Astrocyte (in vitro differentiated cells and primary cell): ENCODE results near the gene SH2D4B. TPM values are rescaled to one million over a fixed set of nuclear protein-coding genes. Genes with fewer than 3 reads are reported as not detected.

ENCODE experiments used
- DNase-seq: peaks from one replicate; pipeline ENCODE4 v3.0.0-alpha.2; 2010; ENCODE audit warnings: low read depth
- FAIRE-seq: peaks from 2 replicates; lab custom pipeline; 2011; peaks lifted over from hg19 to GRCh38; lab: Jason Lieb, UNC
- H2AFZ ChIP-seq: 2 replicates; pipeline ENCODE4 v1.6.0; 2012; ENCODE audit warnings: low read depth, low read length, inconsistent platforms
- H3K27ac ChIP-seq: 2 replicates; pipeline ENCODE4 v1.5.1; 2011; ENCODE audit warnings: low read depth, low read length, inconsistent platforms
- H3K27me3 ChIP-seq: 2 replicates; pipeline ENCODE4 v1.6.0; 2011; ENCODE audit warnings: low read length, inconsistent platforms; ENCODE audit not compliant: insufficient read depth
- H3K36me3 ChIP-seq: 2 replicates; pipeline ENCODE4 v1.5.1; 2011; ENCODE audit warnings: low read length, inconsistent platforms; ENCODE audit not compliant: insufficient read depth
- H3K4me1 ChIP-seq: 2 replicates; pipeline ENCODE4 v1.5.1; 2011; ENCODE audit warnings: low read length, inconsistent platforms; ENCODE audit not compliant: insufficient read depth
- H3K4me2 ChIP-seq: 2 replicates; pipeline ENCODE4 v1.6.0; 2012; ENCODE audit warnings: low read length, inconsistent platforms
- H3K4me3 ChIP-seq: 2 replicates; pipeline ENCODE4 v1.5.1; 2011; ENCODE audit warnings: low read depth, mild to moderate bottlenecking, low read length, inconsistent platforms; ENCODE audit not compliant: insufficient read depth
- H3K79me2 ChIP-seq: 2 replicates; pipeline ENCODE4 v1.6.0; 2012; ENCODE audit warnings: mild to moderate bottlenecking, low read length, inconsistent platforms; ENCODE audit not compliant: insufficient read depth
- H3K9ac ChIP-seq: 2 replicates; pipeline ENCODE4 v1.6.0; 2012; ENCODE audit warnings: mild to moderate bottlenecking, low read length, inconsistent platforms
- H3K9me3 ChIP-seq: 2 replicates; pipeline ENCODE4 v1.5.1; 2012; ENCODE audit warnings: low read depth, mild to moderate bottlenecking, low read length, inconsistent platforms; ENCODE audit not compliant: insufficient read depth
- H4K20me1 ChIP-seq: 2 replicates; pipeline ENCODE4 v1.6.0; 2012; ENCODE audit warnings: low read length, inconsistent platforms; ENCODE audit not compliant: insufficient read depth
- H3K27ac Mint-ChIP-seq: one replicate; pipeline ENCODE4 v1.8.0; 2021; ENCODE audit warnings: mild to moderate bottlenecking, mixed read lengths; ENCODE audit not compliant: unreplicated experiment
- H3K27me3 Mint-ChIP-seq: one replicate; pipeline ENCODE4 v1.8.0; 2021; ENCODE audit warnings: low read depth, mixed read lengths; ENCODE audit not compliant: unreplicated experiment
- H3K36me3 Mint-ChIP-seq: one replicate; pipeline ENCODE4 v1.8.0; 2021; ENCODE audit warnings: low read depth, mixed read lengths; ENCODE audit not compliant: unreplicated experiment
- H3K4me1 Mint-ChIP-seq: one replicate; pipeline ENCODE4 v1.8.0; 2021; ENCODE audit warnings: low read depth, mixed read lengths; ENCODE audit not compliant: unreplicated experiment
- H3K4me3 Mint-ChIP-seq: one replicate; pipeline ENCODE4 v1.8.0; 2021; ENCODE audit warnings: mild to moderate bottlenecking, moderate library complexity, mixed read lengths; ENCODE audit not compliant: unreplicated experiment
- H3K9me3 Mint-ChIP-seq: one replicate; pipeline ENCODE4 v1.8.0; 2021; ENCODE audit warnings: mild to moderate bottlenecking, mixed read lengths; ENCODE audit not compliant: unreplicated experiment
- EZH2 ChIP-seq: IDR thresholded peaks from 2 replicates; pipeline ENCODE4 v1.6.1; 2012; ENCODE audit warnings: mild to moderate bottlenecking, low read length, inconsistent platforms; ENCODE audit not compliant: insufficient read depth
- total RNA-seq: library from RNA; stranded (reverse); gene quantifications from 2 replicates; pipeline ENCODE4 v1.2.1, GENCODE V29; 2021
- TF ChIP-seq, protein P1 (sequence below): IDR thresholded peaks from 2 replicates; pipeline ENCODE4 v1.5.1; 2011; ENCODE audit warnings: low read depth, mild to moderate bottlenecking, inconsistent platforms, low read length, moderate library complexity; ENCODE audit not compliant: insufficient read depth

Gene SH2D4B
- total RNA-seq, 1 donor from 2014 or later: 0.07 TPM

GRCh38 chr10:80612261-80612660, 74.6 kb downstream of the SH2D4B start:
- no peak overlapping the region for H3K27ac ChIP-seq
- no peak overlapping the region for H2AFZ ChIP-seq
- Mint-ChIP-seq H3K4me3 (no peak overlapping the region), H3K27ac (no peak overlapping the region), H3K4me1 (no peaks in the 10 kb centered on the region), H3K9me3 (peaks cover 9% of the 10 kb centered on the region), H3K36me3 (no peaks in the 10 kb centered on the region), H3K27me3 (peaks cover 26% of the 10 kb centered on the region)
- H3K27me3 ChIP-seq: peaks cover 2% of the 10 kb centered on the region
- TF ChIP-seq, protein P1, sequence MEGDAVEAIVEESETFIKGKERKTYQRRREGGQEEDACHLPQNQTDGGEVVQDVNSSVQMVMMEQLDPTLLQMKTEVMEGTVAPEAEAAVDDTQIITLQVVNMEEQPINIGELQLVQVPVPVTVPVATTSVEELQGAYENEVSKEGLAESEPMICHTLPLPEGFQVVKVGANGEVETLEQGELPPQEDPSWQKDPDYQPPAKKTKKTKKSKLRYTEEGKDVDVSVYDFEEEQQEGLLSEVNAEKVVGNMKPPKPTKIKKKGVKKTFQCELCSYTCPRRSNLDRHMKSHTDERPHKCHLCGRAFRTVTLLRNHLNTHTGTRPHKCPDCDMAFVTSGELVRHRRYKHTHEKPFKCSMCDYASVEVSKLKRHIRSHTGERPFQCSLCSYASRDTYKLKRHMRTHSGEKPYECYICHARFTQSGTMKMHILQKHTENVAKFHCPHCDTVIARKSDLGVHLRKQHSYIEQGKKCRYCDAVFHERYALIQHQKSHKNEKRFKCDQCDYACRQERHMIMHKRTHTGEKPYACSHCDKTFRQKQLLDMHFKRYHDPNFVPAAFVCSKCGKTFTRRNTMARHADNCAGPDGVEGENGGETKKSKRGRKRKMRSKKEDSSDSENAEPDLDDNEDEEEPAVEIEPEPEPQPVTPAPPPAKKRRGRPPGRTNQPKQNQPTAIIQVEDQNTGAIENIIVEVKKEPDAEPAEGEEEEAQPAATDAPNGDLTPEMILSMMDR: no peak
- TF ChIP-seq EZH2: no peak
- no peaks in the 10 kb centered on the region for H3K4me1 ChIP-seq
- no peaks in the 10 kb centered on the region for H3K9me3 ChIP-seq
- FAIRE-seq (no peak), DNase-seq (no peak)
- no peaks in the 10 kb centered on the region for H3K36me3 ChIP-seq
- no peaks in the 10 kb centered on the region for H4K20me1 ChIP-seq
- no peak overlapping the region for H3K9ac ChIP-seq
- no peaks in the 10 kb centered on the region for H3K79me2 ChIP-seq
- H3K4me3 ChIP-seq: no peak overlapping the region
- no peak overlapping the region for H3K4me2 ChIP-seq

GRCh38 chr10:80613466-80614170, 75.9 kb downstream of the SH2D4B start:
- Mint-ChIP-seq H3K27me3 (peaks cover 16% of the 10 kb centered on the region), H3K36me3 (no peaks in the 10 kb centered on the region), H3K27ac (no peak overlapping the region), H3K4me1 (no peaks in the 10 kb centered on the region), H3K4me3 (no peak overlapping the region), H3K9me3 (peaks cover 9% of the 10 kb centered on the region)
- Histone ChIP-seq H3K27ac (no peak overlapping the region), H3K79me2 (no peaks in the 10 kb centered on the region), H3K4me2 (no peak overlapping the region), H2AFZ (no peak overlapping the region), H3K27me3 (peaks cover 2% of the 10 kb centered on the region), H3K9me3 (no peaks in the 10 kb centered on the region), H4K20me1 (no peaks in the 10 kb centered on the region), H3K4me1 (no peaks in the 10 kb centered on the region), H3K9ac (no peak overlapping the region), H3K4me3 (no peak overlapping the region), H3K36me3 (no peaks in the 10 kb centered on the region)
- DNase-seq (no peak), FAIRE-seq (no peak)
- no peak for TF ChIP-seq EZH2

- H3K4me1 Mint-ChIP-seq: no peaks in the 10 kb centered on the region
- no peaks in the 10 kb centered on the region for H4K20me1 ChIP-seq
- H3K79me2 ChIP-seq: no peaks in the 10 kb centered on the region
- no peak overlapping the region for H3K4me3 ChIP-seq
- TF ChIP-seq, protein P1: no peak
- no peak for TF ChIP-seq EZH2
- no peak for DNase-seq
- no peak overlapping the region for H3K4me3 Mint-ChIP-seq
- H3K36me3 Mint-ChIP-seq: no peaks in the 10 kb centered on the region
- peaks cover 8% of the 10 kb centered on the region for H3K27me3 Mint-ChIP-seq
- FAIRE-seq: no peak
- H3K9me3 Mint-ChIP-seq: peaks cover 9% of the 10 kb centered on the region
- no peak overlapping the region for H3K27ac Mint-ChIP-seq
- H3K36me3 ChIP-seq: no peaks in the 10 kb centered on the region
- peaks cover 2% of the 10 kb centered on the region for H3K27me3 ChIP-seq
- H3K9ac ChIP-seq: no peak overlapping the region
- no peak overlapping the region for H2AFZ ChIP-seq
- H3K4me2 ChIP-seq: no peak overlapping the region
- no peak overlapping the region for H3K27ac ChIP-seq
- no peaks in the 10 kb centered on the region for H3K4me1 ChIP-seq
- no peaks in the 10 kb centered on the region for H3K9me3 ChIP-seq
These were observed 77.1 kb downstream of the SH2D4B start for GRCh38 chr10:80614576-80615416.
